GM18507 (cell line): Measurements from ENCODE around the gene ZNF354B.
"Not testable (repeated sequence)": the region's sequence is repeated elsewhere in the genome, so short reads cannot be mapped to it uniquely, and the experiment has no call there.

Source experiments
- DNase-seq: peaks from one replicate; pipeline ENCODE4 v3.0.0; 2011; ENCODE audit warnings: low read depth; ENCODE audit not compliant: insufficient read length; ENCODE audit errors: extremely low spot score
- FAIRE-seq: peaks from 2 replicates; lab custom pipeline; 2011; peaks lifted over from hg19 to GRCh38; lab: Jason Lieb, UNC

Gene ZNF354B

GRCh38 chr5:178872302-178872701 lies 12.5 kb downstream of the ZNF354B start:
- no peak for FAIRE-seq
- no peak for DNase-seq

GRCh38 chr5:178883115-178883694 lies 23.5 kb downstream of the ZNF354B start:
- not testable (repeated sequence) for DNase-seq, FAIRE-seq

GRCh38 chr5:178883815-178884430 lies 24.2 kb downstream of the ZNF354B start:
- DNase-seq, result no peak
- no peak for FAIRE-seq

- DNase-seq, result no peak
- FAIRE-seq, result no peak
These were observed 36.1 kb downstream of the ZNF354B start, which contains the start of gene ZFP2 for GRCh38 chr5:178895615-178896571. TSS of gene ZFP2 (plus strand) at chr5:178895913. CDS start at chr5:178931314, 35,401 bp downstream.

GRCh38 chr5:178899289-178899688 lies 39.5 kb downstream of the ZNF354B start:
- FAIRE-seq, result no peak

GRCh38 chr5:178902849-178903248 lies 43.1 kb downstream of the ZNF354B start:
- DNase-seq (no peak), FAIRE-seq (no peak)

More at GRCh38 chr5:178899289-178899688, 39.5 kb downstream of the ZNF354B start:
- DNase-seq, result no peak

GRCh38 chr5:178931846-178932760 lies 72.3 kb downstream of the ZNF354B start:
- DNase-seq (no peak), FAIRE-seq (no peak)
